Fibroblast of the aortic adventitia (primary cell): Measurements from ENCODE around the gene TSPOAP1. TPM values are rescaled to one million over a fixed set of nuclear protein-coding genes. Genes with fewer than 3 reads are reported as not detected.

ENCODE experiments used
- DNase-seq: peaks from one replicate; pipeline ENCODE4 v3.0.0-alpha.2; 2010; ENCODE audit warnings: low read depth
- H3K4me3 ChIP-seq: 2 replicates; pipeline ENCODE4 v1.5.1; 2011; ENCODE audit warnings: low read depth, mild to moderate bottlenecking, control low read depth, low read length, moderate library complexity
- CTCF ChIP-seq: IDR thresholded peaks from 2 replicates; pipeline ENCODE4 v1.5.1; 2011; ENCODE audit warnings: mild to moderate bottlenecking, low read length, control low read depth, inconsistent platforms; ENCODE audit not compliant: insufficient read depth
- total RNA-seq: library from RNA; depleted of rRNA; stranded (reverse); fragments of >200 nt; gene quantifications from 2 replicates; pipeline ENCODE4 v1.2.3, GENCODE V29; 2012; ENCODE audit warnings: low replicate concordance

Gene TSPOAP1
- total RNA-seq, 1 donor, result 0.18 TPM

- TF ChIP-seq CTCF, result no peak
- no peak overlapping the region for H3K4me3 ChIP-seq
- no peak for DNase-seq
These were observed 627 bp upstream of the TSPOAP1 start for GRCh38 chr17:58329035-58329809.

DNA sequence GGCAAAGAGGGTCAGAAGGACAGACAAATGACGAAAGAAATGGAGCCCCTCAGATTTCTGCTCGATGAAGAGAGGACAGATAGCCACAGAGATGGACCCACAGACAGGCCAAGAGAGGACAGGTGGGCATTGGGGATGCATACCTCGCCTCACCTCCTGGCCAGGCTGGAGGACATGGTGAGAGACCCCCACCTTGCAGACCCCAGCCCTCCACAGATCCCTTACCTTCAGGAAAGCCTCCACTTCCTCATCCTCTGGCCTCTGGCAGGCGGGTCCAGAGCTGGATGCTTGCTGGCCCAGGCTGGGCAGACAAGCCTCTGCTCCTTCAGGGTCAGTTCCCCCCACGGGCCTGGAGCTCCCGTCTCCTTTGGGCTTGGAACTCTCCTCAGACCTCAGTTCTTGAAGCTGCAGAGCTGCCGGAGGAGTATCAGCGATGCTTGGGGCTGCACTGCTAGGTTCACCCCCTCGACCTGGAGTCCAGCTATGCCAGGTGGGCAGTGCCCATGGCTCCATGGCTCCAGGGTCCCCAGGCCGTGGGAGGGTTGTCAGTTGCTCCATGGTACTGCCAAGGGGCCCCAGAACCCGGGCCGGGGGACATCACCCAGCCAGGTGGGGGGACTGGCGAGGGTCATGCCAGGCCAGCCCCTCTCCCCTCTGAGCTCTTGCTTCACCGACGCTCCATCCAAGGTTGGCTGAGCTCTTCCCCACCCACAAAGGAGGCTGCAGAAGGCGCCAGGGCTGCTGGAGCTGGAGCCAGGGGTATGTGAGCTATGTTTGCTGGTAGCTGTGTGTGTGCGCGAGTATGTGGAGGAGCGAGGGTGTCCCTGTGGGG is 1.0 kb downstream of the TSPOAP1 start:
- DNase-seq, result no peak
- H3K4me3 ChIP-seq, result no peak overlapping the region
- TF ChIP-seq CTCF, result no peak

- TF ChIP-seq CTCF, result no peak
- H3K4me3 ChIP-seq, result no peak overlapping the region
- no peak for DNase-seq
These were observed 1.8 kb downstream of the TSPOAP1 start for GRCh38 chr17:58326609-58327362.

DNA sequence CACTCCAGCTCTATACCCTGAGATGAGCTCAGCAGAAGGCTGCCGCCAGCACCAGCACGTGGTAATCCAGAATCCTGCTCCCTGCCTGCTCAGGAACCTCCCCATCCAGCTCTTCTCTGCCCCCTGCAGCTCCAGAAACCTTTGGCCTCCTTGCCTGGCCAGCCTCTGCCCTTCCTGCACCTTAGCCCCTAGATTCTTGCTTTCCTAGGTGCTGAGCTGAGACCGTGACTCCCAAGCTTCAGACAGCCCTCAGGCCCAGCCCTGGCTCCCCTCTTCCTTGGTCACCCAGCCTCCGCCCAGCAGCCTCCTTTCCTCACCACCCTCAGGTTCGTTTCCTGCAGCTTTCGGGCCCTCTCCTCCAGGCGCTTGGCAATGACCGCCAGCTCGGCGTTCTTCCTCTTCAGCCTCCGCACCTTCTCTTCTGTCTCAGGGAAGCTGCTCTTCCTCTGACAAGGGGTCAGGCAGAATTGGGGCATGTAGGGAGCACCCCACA is 2.6 kb downstream of the TSPOAP1 start:
- DNase-seq, result no peak
- no peak overlapping the region for H3K4me3 ChIP-seq
- TF ChIP-seq CTCF, result no peak

GRCh38 chr17:58325289-58325726 is 3.3 kb downstream of the TSPOAP1 start:
- H3K4me3 ChIP-seq, result no peak overlapping the region
- no peak for DNase-seq
- TF ChIP-seq CTCF, result no peak
